GM21360 (cell line): ENCODE data around the gene SMARCAL1.

ENCODE experiments used
- ATAC-seq: cut with Tn5 transposase; IDR thresholded peaks from one replicate; pipeline ENCODE4 v1.9.1; 2021; ENCODE audit warnings: mild to moderate bottlenecking, moderate library complexity; ENCODE audit not compliant: unreplicated experiment

Gene SMARCAL1

GRCh38 chr2:216426166-216426777 lies 14.0 kb downstream of the SMARCAL1 start:
- ATAC-seq, result no peak

DNA sequence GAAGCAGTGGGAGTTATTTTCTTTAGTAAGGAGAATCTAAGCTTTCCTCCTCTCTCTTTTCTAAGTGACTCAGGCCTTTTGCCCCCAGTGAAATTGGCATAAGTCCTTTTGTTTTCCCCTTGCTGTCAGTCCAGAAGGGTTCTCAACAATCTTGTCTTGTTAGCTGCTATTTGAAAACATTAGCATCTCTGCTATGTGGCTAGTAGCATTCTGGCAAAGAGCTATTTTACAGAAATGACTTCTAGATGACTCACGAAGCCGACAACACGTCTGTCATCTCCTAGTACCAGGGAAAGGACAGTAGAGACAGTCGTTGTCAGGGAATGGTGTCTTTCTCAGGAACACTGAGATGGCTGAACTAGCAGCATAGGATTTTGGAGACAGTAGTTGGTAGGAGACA lies 14.7 kb downstream of the SMARCAL1 start:
- ATAC-seq, result no peak

DNA sequence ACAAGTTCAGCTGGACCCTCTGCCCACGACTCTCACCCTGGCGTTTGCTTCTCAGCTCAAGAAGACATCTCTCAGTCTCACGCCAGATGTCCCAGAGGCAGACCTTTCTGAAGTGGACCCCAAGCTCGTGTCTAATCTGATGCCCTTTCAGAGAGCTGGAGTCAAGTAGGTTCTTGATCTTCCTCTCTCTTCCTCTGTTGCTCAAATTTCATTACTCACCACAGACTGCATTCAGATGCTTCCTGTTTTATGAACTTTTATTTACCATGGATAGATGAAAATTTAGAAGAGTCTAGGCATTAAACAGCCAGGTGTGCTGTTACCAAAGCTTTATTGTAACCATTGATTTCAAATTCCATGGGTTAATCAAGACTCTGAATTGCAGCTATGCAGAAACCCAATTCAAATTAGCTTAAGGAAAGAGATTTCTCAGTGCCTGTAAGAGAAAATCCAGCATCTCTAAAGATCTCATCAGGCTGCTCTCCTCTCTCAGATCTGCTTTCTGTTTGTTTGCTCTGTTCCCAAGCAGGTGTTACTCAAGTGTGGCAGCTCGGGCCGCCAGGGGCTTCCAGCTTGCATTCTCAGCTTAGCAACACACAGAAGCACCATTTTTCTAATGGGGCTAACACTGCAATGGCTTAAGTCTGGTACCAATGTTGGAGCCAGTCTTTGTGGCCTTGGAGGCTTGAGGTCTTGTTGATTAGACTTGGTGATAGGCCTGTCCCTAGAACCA lies 16.5 kb downstream of the SMARCAL1 start:
- ATAC-seq, result no peak

GRCh38 chr2:216429428-216429827 lies 17.1 kb downstream of the SMARCAL1 start:
- ATAC-seq, result no peak

DNA sequence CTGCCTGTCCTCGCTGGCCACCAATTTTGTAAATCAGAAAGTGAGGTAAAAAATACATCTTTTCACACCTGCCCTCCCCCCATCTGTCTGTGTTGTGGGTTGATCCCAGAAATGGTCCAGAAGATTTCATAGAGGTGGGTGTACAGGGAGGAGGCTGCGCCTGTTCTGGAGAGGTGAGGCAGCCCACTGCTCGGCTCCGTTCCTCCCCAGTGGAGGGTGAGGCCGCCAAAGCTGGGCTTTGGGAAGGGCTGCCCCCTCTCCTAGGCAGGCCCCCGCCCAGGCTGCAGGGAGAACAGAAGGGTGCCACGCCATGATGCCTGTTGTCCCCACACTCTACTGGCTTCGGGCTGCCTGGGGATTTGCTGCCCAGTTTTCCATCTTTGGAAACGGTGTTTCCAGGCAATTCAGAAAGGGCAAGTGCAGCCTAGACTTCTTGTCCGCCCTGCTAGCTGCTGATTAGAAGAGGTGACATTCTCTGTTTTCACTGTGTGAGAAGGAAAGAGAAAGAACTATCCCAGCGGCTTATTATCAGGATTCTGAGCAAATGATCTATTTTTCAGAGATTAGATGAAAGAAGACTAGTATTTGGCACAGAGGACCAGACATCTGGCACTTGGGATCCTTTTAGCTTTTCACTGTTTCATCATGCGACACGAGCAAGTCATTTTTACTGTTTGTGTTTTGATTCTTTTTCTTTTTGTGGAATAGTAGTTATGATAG lies 18.7 kb downstream of the SMARCAL1 start:
- ATAC-seq, result no peak

- ATAC-seq, result no peak
Measured at GRCh38 chr2:216431531-216431856, 19.2 kb downstream of the SMARCAL1 start.

GRCh38 chr2:216436383-216436782 lies 24.1 kb downstream of the SMARCAL1 start:
- ATAC-seq, result no peak

DNA sequence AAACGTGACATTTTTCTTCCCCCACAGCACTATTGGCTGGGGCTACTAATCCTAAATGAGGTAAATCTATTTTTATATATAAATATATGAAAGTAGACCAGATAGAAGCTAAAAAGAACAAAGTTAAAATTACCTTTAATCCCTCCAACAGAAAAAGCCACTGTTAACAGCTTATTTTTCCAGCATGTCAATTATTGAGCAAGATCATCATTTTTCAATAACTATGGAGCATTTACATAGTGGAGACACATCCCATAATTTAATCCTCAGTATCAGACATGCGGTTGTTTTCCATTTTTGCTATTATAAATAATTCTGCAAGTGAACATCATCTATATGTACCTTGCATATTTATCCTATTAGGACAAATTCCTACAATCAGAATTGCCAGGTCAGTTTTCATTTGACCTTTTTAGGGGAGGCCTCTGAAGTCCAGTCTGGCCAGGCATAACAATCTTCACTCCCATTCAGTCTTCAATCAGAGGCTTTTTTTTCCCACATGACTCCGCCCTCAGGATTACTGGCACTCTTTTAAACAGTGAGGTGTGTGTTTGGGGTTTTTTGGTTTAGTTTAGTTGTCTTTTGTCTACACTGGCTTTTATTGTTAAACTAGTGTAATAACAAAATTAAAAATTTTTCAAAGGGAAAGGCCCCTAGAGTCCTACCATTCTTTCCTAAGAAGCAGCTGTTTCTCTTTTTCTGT lies 29.2 kb downstream of the SMARCAL1 start:
- ATAC-seq, result no peak

GRCh38 chr2:216445501-216445900 lies 33.2 kb downstream of the SMARCAL1 start:
- no peak for ATAC-seq

GRCh38 chr2:216446343-216446742 lies 34.1 kb downstream of the SMARCAL1 start:
- ATAC-seq, result no peak

DNA sequence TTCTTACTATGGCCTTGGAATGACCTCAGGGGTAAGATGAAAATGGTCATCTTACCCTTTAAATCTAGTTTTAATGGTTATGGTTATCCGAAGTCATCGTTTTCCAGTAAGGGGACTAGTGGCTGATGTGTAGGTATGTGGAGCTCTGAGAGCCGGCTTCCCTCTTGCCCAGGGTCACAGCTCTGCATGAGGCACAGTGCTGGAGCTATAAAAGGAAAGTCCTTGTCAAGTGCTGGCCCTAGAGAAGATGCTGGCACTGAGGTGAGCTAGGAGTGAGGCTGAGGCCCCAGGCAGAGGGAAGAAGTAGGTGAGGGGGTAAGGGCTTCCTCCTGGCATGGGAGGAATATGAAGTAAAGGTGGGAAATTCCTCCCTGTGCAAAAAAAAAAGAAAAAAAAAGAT lies 35.0 kb downstream of the SMARCAL1 start:
- ATAC-seq, result no peak

DNA sequence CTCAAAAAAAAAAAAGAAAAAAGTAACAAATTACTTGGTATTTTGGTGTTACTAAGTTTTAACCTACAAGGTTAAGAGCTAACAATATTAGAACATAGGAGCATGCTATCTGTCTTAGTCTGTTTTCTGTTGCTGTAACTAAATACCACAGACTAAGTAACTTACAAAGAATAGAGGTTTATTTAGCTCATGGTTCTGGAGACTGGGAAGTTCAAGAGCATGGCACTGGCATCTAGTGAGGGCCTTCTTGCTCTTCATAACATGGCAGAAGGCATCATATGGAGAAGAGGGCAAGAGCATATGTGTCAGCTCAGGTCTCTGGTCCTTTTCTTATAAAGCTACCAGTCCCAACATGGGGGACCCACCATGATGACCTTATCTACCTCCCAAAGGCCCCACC lies 36.5 kb downstream of the SMARCAL1 start:
- ATAC-seq, result no peak

DNA sequence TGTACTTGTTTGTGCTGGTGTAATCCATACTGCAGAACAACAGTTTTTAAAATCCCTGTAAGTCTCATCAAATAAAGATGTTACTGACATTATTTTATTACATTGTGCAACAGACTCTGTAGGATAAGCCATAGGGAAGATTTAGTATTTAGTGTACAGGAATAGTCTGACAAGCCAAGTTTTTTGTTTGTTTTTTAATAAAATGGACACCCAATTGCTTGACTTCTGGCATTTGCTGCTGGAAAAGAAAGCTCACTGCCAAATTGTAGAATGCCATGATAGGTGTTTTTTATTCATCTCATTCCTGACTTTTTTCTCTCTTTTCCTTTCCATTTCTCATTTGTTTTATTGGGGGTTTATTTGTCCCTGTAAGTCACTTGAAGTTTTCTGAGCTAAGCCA lies 38.1 kb downstream of the SMARCAL1 start:
- no peak for ATAC-seq

DNA sequence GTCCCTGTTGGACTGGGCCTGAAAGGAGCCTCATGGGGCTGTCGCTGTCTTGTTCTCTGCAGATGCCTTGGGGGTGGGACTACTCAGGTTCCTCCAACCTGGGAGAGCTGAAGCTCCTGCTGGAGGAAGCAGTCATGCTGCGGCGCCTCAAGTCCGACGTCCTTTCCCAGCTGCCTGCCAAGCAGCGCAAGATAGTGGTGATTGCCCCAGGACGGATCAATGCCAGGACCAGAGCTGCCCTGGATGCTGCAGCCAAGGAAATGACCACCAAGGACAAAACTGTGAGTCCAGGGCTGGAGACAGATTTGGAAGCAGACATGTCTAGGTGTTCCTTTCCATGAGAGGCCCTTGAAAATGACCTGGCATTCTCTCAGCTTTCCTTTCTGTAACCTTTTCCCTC lies 38.5 kb downstream of the SMARCAL1 start:
- ATAC-seq, result no peak

DNA sequence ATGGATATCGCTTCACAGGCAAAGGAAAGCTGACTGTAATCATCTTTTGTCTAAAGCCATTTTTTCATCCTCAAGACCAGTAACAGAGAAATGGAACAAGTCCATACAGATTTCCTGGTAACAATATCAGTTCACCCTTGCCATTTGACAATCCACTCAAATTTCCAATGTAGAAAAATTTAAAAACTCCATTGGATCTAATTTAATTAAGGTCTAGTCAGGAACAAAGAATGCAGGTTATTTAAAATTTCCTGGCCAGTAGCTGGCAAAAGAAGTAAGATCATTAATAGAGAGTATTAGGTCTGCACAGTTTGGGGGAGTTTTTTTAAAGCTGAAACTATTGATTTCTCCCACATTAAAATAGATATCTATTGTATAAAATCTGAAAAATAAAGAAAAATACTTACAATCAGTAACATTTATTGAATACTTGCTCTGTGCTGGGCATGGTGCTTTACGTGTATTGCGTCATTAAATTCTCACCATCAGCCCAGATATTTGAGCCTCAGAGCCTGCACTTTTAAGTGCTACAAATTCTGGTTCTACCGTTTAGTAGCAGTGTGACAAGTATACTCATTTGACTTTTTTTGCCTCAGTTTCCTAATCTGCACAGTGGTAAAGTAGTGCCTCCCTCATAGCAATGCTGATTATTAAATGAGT lies 41.8 kb downstream of the SMARCAL1 start:
- no peak for ATAC-seq

GRCh38 chr2:216463148-216463547 lies 50.9 kb downstream of the SMARCAL1 start:
- no peak for ATAC-seq

- ATAC-seq, result no peak
Measured at GRCh38 chr2:216464104-216464720, 51.9 kb downstream of the SMARCAL1 start.

DNA sequence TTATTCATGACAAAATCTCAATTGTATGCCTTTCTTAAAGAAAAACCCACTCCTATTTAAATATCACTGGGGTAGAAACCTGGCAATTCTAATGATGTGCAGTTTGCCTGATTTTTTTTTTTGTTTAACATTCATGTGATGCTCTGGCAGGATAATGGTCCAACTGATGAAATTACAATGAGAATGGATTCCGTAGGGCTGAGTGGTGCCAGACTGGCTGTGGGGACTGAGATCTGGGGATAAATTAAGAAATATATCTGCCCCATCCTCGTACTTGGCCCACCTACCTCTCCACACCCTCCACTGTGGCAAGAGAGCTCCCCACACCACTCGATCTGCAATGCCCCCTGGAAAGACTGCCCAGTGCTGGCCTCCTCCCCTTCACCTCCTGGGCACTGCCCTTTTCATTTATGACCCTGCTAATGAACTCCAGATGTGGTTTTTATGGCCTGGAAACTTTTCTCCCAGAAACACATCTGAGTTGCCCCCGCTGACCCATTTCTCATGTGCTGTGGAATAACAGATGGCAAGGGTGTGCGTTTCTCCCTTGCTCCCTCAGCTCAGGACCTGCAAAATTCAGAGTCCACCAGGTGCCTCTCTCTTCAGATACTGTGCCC lies 53.4 kb downstream of the SMARCAL1 start:
- ATAC-seq, result no peak

- no peak for ATAC-seq
Measured at GRCh38 chr2:216467845-216468244, 55.6 kb downstream of the SMARCAL1 start.

DNA sequence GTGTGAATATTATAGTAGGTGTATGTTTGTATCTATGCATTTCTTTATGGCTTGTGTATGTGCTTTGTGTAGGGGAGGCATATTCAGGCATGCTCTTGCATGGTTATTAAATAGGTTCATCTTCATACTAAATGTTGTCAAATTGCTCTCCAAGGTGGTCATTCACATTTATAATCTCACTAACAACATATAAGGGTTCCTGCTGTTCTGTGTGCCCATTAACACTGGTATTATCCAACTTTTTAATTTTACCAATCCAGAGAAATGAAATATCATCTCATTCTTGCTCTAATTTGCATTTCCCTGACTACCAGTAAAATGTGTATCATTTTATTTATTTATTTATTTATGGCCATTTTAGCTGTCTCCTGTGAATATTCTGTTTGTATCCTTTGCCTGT lies 57.4 kb downstream of the SMARCAL1 start:
- no peak for ATAC-seq
